ENCODE data around the gene FKTN. TPM values are rescaled to one million over a fixed set of nuclear protein-coding genes. Genes with fewer than 3 reads are reported as not detected.

The FKTN gene
- total and polyA plus RNA-seq, 9 of the 15 experiments (the other 6 are each of a cell fraction or from before 2014, with no cell fraction given), result 5.4 to 16.3 (median 10.4) TPM

GRCh38 chr9:105557804-105558610, at the start of gene FKTN (continued):
- TF ChIP-seq ZBTB40 (IDR thresholded peaks at IDR 0.05) (no peak), ZBTB40 (CRISPR knock-in tag; IDR thresholded peaks at IDR 0.05) (no peak), SMARCE1 (IDR thresholded peaks at IDR 0.05) (no peak), ZKSCAN3 (CRISPR knock-in tag; IDR thresholded peaks at IDR 0.05) (no peak), RBM14 (IDR thresholded peaks at IDR 0.05; ENCODE audit: borderline replicate concordance, insufficient read depth, low read depth, low read length) (no peak), CHD2 (IDR thresholded peaks at IDR 0.05; ENCODE audit: low read depth, low read length) (no peak), MEIS2 (IDR thresholded peaks at IDR 0.05; ENCODE audit: partially characterized antibody) (peak; percentile 51), RCOR1 (IDR thresholded peaks at IDR 0.05; ENCODE audit: borderline replicate concordance in 1 of 2, low read depth in 2 of 2, low read length in 2 of 2) (peak in 1 of 2 experiments; percentile 50; a peak in 1 of 4 replicates), ZFP36 (IDR thresholded peaks at IDR 0.05; ENCODE audit: low read depth, low read length, partially characterized antibody) (no peak), POLR3G (IDR thresholded peaks at IDR 0.05; ENCODE audit: extremely low read depth, insufficient read length, insufficient replicate concordance) (no peak), KLF6 (CRISPR knock-in tag; IDR thresholded peaks at IDR 0.05; ENCODE audit: borderline replicate concordance) (no peak), CTBP1 (IDR thresholded peaks at IDR 0.05; ENCODE audit: borderline replicate concordance) (peak; percentile 80), ZNF140 (CRISPR knock-in tag; IDR thresholded peaks at IDR 0.05) (no peak), CREB1 (IDR thresholded peaks at IDR 0.05) (peak; percentile 45), CREB1 (CRISPR knock-in tag; IDR thresholded peaks at IDR 0.05) (0 out of 2 replicates have a peak, but pooled peaks have one; percentile 19), RFX7 (CRISPR knock-in tag; IDR thresholded peaks at IDR 0.05) (no peak), ZNF780A (CRISPR knock-in tag; IDR thresholded peaks at IDR 0.05) (no peak), POLR2AphosphoS5 (IDR thresholded peaks at IDR 0.05; ENCODE audit: control insufficient read depth, insufficient read depth, low read depth, low read length) (peak; percentile 45; the same call in 1 of the 2 replicates), ARHGAP35 (IDR thresholded peaks at IDR 0.05; ENCODE audit: partially characterized antibody) (no peak), CHD4 (IDR thresholded peaks at IDR 0.05; ENCODE audit: insufficient read depth, insufficient replicate concordance, low read depth, low read length, poor library complexity, severe bottlenecking) (no peak), NONO (IDR thresholded peaks at IDR 0.05; ENCODE audit: low read depth in 2 of 2, low read length in 1 of 2) (no peak)
